Motor neuron (in vitro differentiated cells): ENCODE measurements around the gene THSD4. TPM values are rescaled to one million over a fixed set of nuclear protein-coding genes. Genes with fewer than 3 reads are reported as not detected.

Experiments used
- ATAC-seq, 8 experiments: fragments of 200-7000 bp; cut with Tn5 transposase; replicated peaks in 6 of 8; 2 replicates each; pipeline ENCODE4 v1.8.0; 2021; ENCODE audit warnings: mild to moderate bottlenecking in 8 of 8, moderate library complexity in 8 of 8
- H3K27ac ChIP-seq, 2 donors: fragments of 250-450 bp; sonication (Bioruptor Pico); 2 replicates each; pipeline ENCODE4 v1.9.0; 2021; ENCODE audit warnings: antibody characterized with exemption in 2 of 2, mild to moderate bottlenecking in 2 of 2, moderate library complexity in 1 of 2
- H3K4me1 ChIP-seq, 2 donors: fragments of 250-450 bp; sonication (Bioruptor Pico); replicated peaks in 1 of 2; 2 replicates each; pipeline ENCODE4 v1.6.1; 2021; ENCODE audit warnings: antibody characterized with exemption in 2 of 2, mild to moderate bottlenecking in 2 of 2, moderate library complexity in 1 of 2
- H3K4me3 ChIP-seq, 5 donors: fragments of 250-450 bp; sonication (Bioruptor Pico); 2 replicates each; pipeline ENCODE4 v1.9.0; 2021; ENCODE audit warnings: antibody characterized with exemption in 5 of 5, mild to moderate bottlenecking in 5 of 5, moderate library complexity in 4 of 5
- WGBS, 10 experiments: fragments of 450-650 bp; shearing (Covaris generic); methylation state at CpG; one replicate each; pipeline ENCODE4 v1.0.0; 2022; 5-methylcytosine and 5-hydroxymethylcytosine counted together
- in situ Hi-C, 9 experiments: fragments of 400-800 bp; cut with MboI; loops; one replicate each; pipeline ENCODE4 v1.15.0; 2021; ENCODE audit warnings: low sequenced_read_pairs in 9 of 9, low pct_unique_long_range_greater_than_20kb in 2 of 9; ENCODE audit not compliant: unreplicated experiment in 9 of 9
- total RNA-seq, 8 experiments: library from RNA; unstranded; fragments of 300-600 nt; gene quantifications; 2 replicates each; pipeline versions ENCODE4 v1.2.3 to v1.2.4, GENCODE V29; 2022

THSD4 gene
- total RNA-seq, 8 experiments from 2014 or later, result 1.3 to 28.4 (median 6.7) TPM

GRCh38 chr15:71600237-71600636 is 485.0 kb downstream of the THSD4 start:
- Histone ChIP-seq H3K4me1 (peaks cover 35 to 42% of the 10 kb centered on the region in 2 donors), H3K4me3 (no peak overlapping the region), H3K27ac (peak overlapping the region; percentile 25 to 68)
- WGBS, 10 experiments, result 0 to 71% (median 6%) methylated on average over 1 of the region's 1 CpG; no CpG with 5 or more reads in 6 of the 10 experiments
- no peak for ATAC-seq
- in situ Hi-C loops, result no loop called here

- ATAC-seq, result peak in 4 of 8 experiments; percentile 11 to 47 (median 29)
- WGBS, 10 experiments, result 55 to 96% (median 85%) methylated on average over 1 to 7 of the region's 8 CpGs; no CpG with 5 or more reads in 2 of the 10 experiments
- H3K4me1 ChIP-seq, result peaks cover 35 to 42% of the 10 kb centered on the region in 2 donors
Measured at GRCh38 chr15:71601038-71601834, 486.0 kb downstream of the THSD4 start.

GRCh38 chr15:71603379-71603778 is 488.1 kb downstream of the THSD4 start:
- in situ Hi-C loops, result no loop called here
- no peak overlapping the region for H3K27ac ChIP-seq
- ATAC-seq, result no peak
- WGBS, 10 experiments, result 25 to 100% (median 81%) methylated on average over 1 to 6 of the region's 7 CpGs; no CpG with 5 or more reads in 2 of the 10 experiments
- no peak overlapping the region for H3K4me3 ChIP-seq
- H3K4me1 ChIP-seq, result peaks cover 33 to 35% of the 10 kb centered on the region in 2 donors

More at GRCh38 chr15:71601038-71601834, 486.0 kb downstream of the THSD4 start:
- Histone ChIP-seq H3K4me3 (no peak overlapping the region), H3K27ac (peak overlapping the region in 1 of 2 donors; percentile 45)
- in situ Hi-C loops, result no loop called here

GRCh38 chr15:71607383-71607782 is 492.1 kb downstream of the THSD4 start:
- Histone ChIP-seq H3K4me1 (peaks cover 15 to 29% of the 10 kb centered on the region in 2 donors), H3K4me3 (no peak overlapping the region), H3K27ac (no peak overlapping the region)
- in situ Hi-C loops, result no loop called here
- ATAC-seq, result no peak
- 90 to 100% (median 93%) methylated on average over 1 to 6 of the region's 7 CpGs; no CpG with 5 or more reads in 4 of the 10 experiments for WGBS, 10 experiments

- 0 to 63% (median 40%) methylated on average over 1 to 6 of the region's 6 CpGs; no CpG with 5 or more reads in 1 of the 10 experiments for WGBS, 10 experiments
- Histone ChIP-seq H3K4me1 (peaks cover 20 to 34% of the 10 kb centered on the region in 2 donors), H3K27ac (no peak overlapping the region), H3K4me3 (no peak overlapping the region)
- in situ Hi-C loops, result no loop called here
- ATAC-seq, result peak in 2 of 8 experiments; percentile 51 to 57
Measured at GRCh38 chr15:71610728-71611552, 495.7 kb downstream of the THSD4 start.

- H3K27ac ChIP-seq, result peak overlapping the region in 1 of 2 donors; percentile 14
- 0 to 68% (median 11%) methylated on average over 1 to 6 of the region's 6 CpGs; no CpG with 5 or more reads in 2 of the 10 experiments for WGBS, 10 experiments
- peaks cover 20 to 34% of the 10 kb centered on the region in 2 donors for H3K4me1 ChIP-seq
- H3K4me3 ChIP-seq, result no peak overlapping the region
- ATAC-seq, result peak; percentile 7 to 82 (median 42)
- in situ Hi-C loops, result no loop called here
Measured at GRCh38 chr15:71611553-71612396, 496.5 kb downstream of the THSD4 start.

GRCh38 chr15:71612397-71612722 is 497.1 kb downstream of the THSD4 start:
- peaks cover 20 to 34% of the 10 kb centered on the region in 2 donors for H3K4me1 ChIP-seq
- peak in 4 of 8 experiments; percentile 5 to 88 (median 43) for ATAC-seq
- WGBS, 10 experiments, result 0 to 67% (median 30%) methylated on average over 1 of the region's 1 CpG; no CpG with 5 or more reads in 6 of the 10 experiments
- H3K4me3 ChIP-seq, result no peak overlapping the region
- H3K27ac ChIP-seq, result peak overlapping the region in 1 of 2 donors; percentile 14
- in situ Hi-C loops, result no loop called here

GRCh38 chr15:71612869-71613268 is 497.6 kb downstream of the THSD4 start:
- 54 to 100% (median 66%) methylated on average over 1 to 2 of the region's 2 CpGs; no CpG with 5 or more reads in 3 of the 10 experiments for WGBS, 10 experiments
- H3K27ac ChIP-seq, result no peak overlapping the region

GRCh38 chr15:71623111-71623510 is 507.8 kb downstream of the THSD4 start:
- ATAC-seq, result no peak
- Histone ChIP-seq H3K4me3 (no peak overlapping the region), H3K27ac (no peak overlapping the region), H3K4me1 (no peaks in the 10 kb centered on the region)
- in situ Hi-C loops, result no loop called here
- WGBS, 10 experiments, result 83 to 100% (median 96%) methylated on average over 2 to 4 of the region's 4 CpGs; no CpG with 5 or more reads in 1 of the 10 experiments

More at GRCh38 chr15:71612869-71613268, 497.6 kb downstream of the THSD4 start:
- Histone ChIP-seq H3K4me1 (peaks cover 20 to 34% of the 10 kb centered on the region in 2 donors), H3K4me3 (no peak overlapping the region)
- in situ Hi-C loops, result no loop called here
- ATAC-seq, result peak in 2 of 8 experiments; percentile 4 to 10

GRCh38 chr15:71626596-71627088 is 511.4 kb downstream of the THSD4 start:
- Histone ChIP-seq H3K27ac (no peak overlapping the region), H3K4me3 (no peak overlapping the region), H3K4me1 (peaks cover 16 to 32% of the 10 kb centered on the region in 2 donors)
- 65 to 100% (median 95%) methylated on average over 1 to 4 of the region's 4 CpGs for WGBS, 10 experiments
- in situ Hi-C loops, result no loop called here
- ATAC-seq, result no peak

GRCh38 chr15:71627188-71627587 is 511.9 kb downstream of the THSD4 start:
- WGBS, 10 experiments, result 25 to 100% (median 83%) methylated on average over 1 to 2 of the region's 2 CpGs; no CpG with 5 or more reads in 7 of the 10 experiments
- H3K4me3 ChIP-seq, result no peak overlapping the region
- no peak overlapping the region for H3K27ac ChIP-seq
- peaks cover 16 to 32% of the 10 kb centered on the region in 2 donors for H3K4me1 ChIP-seq
- no peak for ATAC-seq
- in situ Hi-C loops, result no loop called here

GRCh38 chr15:71627604-71628003 is 512.3 kb downstream of the THSD4 start:
- 80 to 100% (median 92%) methylated on average over 1 to 3 of the region's 3 CpGs; no CpG with 5 or more reads in 3 of the 10 experiments for WGBS, 10 experiments
- Histone ChIP-seq H3K4me1 (peaks cover 16 to 32% of the 10 kb centered on the region in 2 donors), H3K27ac (no peak overlapping the region), H3K4me3 (no peak overlapping the region)
- in situ Hi-C loops, result no loop called here
- ATAC-seq, result no peak
